DMS 273 (cell line): ENCODE data around the gene DYSF.

Experiments used
- DNase-seq: peaks from one replicate; lab custom pipeline; 2025; ENCODE audit not compliant: unreplicated experiment; lab: John Stamatoyannopoulos, UW

The DYSF gene

GRCh38 chr2:71521436-71521950 lies 68.1 kb downstream of the DYSF start:
- no peak for DNase-seq

- no peak for DNase-seq
These were observed 71.1 kb downstream of the DYSF start for GRCh38 chr2:71524476-71524875.

- DNase-seq: no peak
These were observed 72.8 kb downstream of the DYSF start for GRCh38 chr2:71526141-71526540.

- no peak for DNase-seq
These were observed 73.6 kb downstream of the DYSF start for GRCh38 chr2:71526975-71527374.

- no peak for DNase-seq
These were observed 74.8 kb downstream of the DYSF start for GRCh38 chr2:71528131-71528591.

GRCh38 chr2:71528749-71529148 lies 75.4 kb downstream of the DYSF start:
- DNase-seq: no peak

GRCh38 chr2:71530211-71530610 lies 76.8 kb downstream of the DYSF start:
- no peak for DNase-seq

GRCh38 chr2:71530641-71531332 lies 77.4 kb downstream of the DYSF start:
- DNase-seq: peak; percentile 84

- DNase-seq: no peak
These were observed 78.2 kb downstream of the DYSF start for GRCh38 chr2:71531522-71532047.

GRCh38 chr2:71532327-71532726 lies 79.0 kb downstream of the DYSF start:
- DNase-seq: no peak

- no peak for DNase-seq
These were observed 80.8 kb downstream of the DYSF start for GRCh38 chr2:71534201-71534600.

GRCh38 chr2:71534826-71535225 lies 81.5 kb downstream of the DYSF start:
- no peak for DNase-seq

- no peak for DNase-seq
These were observed 82.2 kb downstream of the DYSF start for GRCh38 chr2:71535526-71535925.

- DNase-seq: no peak
These were observed 82.9 kb downstream of the DYSF start for GRCh38 chr2:71536226-71536671.

GRCh38 chr2:71538241-71538640 lies 84.9 kb downstream of the DYSF start:
- no peak for DNase-seq

- no peak for DNase-seq
These were observed 85.4 kb downstream of the DYSF start for GRCh38 chr2:71538656-71539265.

- DNase-seq: no peak
These were observed 87.5 kb downstream of the DYSF start for GRCh38 chr2:71540818-71541217.

GRCh38 chr2:71544919-71545571 lies 91.7 kb downstream of the DYSF start:
- DNase-seq: peak; percentile 20

- DNase-seq: peak; percentile 85
These were observed 92.4 kb downstream of the DYSF start for GRCh38 chr2:71545572-71546274.

- no peak for DNase-seq
These were observed 92.9 kb downstream of the DYSF start for GRCh38 chr2:71546275-71546638.

- DNase-seq: no peak
These were observed 93.5 kb downstream of the DYSF start for GRCh38 chr2:71546777-71547281.
